ENCODE results near the gene SLC26A8. TPM values are rescaled to one million over a fixed set of nuclear protein-coding genes. Genes with fewer than 3 reads are reported as not detected.
A peak's percentile ranks its signal among the peaks of the same experiment; 100 is the strongest.

Gene SLC26A8
- total and polyA plus RNA-seq, 2 of the 13 experiments (the other 11 are each of a cell fraction or from before 2014, with no cell fraction given): 0.46 TPM; not detected in 1

GRCh38 chr6:35919085-35919826 lies 105.2 kb downstream of the SLC26A8 start:
- Histone ChIP-seq H3K27ac (ENCODE audit: extremely low read length, insufficient read depth, low read length) (peak overlapping the region; percentile 80), H3K4me3 (replicated peaks in 1 of 3; ENCODE audit: insufficient read depth in 1 of 3, low read depth in 2 of 3, low read length in 3 of 3) (peak overlapping the region; percentile 72 to 93 (median 84)), H3K9me3 (ENCODE audit: low read length) (no peaks in the 10 kb centered on the region), H3K27me3 (ENCODE audit: control insufficient read depth in 1 of 2, insufficient read depth in 2 of 2, low read length in 2 of 2) (no peaks in the 10 kb centered on the region; a peak in 1 of 5 replicates), H2AFZ (ENCODE audit: low read length) (no peak overlapping the region), H4K20me1 (ENCODE audit: insufficient read depth, low read length) (peaks cover 32% of the 10 kb centered on the region), H3K79me2 (ENCODE audit: insufficient read depth, low read length) (peaks cover 66% of the 10 kb centered on the region), H3K4me2 (ENCODE audit: low read depth, low read length) (peak overlapping the region; percentile 97), H3K36me3 (replicated peaks in 1 of 2; ENCODE audit: control insufficient read depth in 1 of 2, insufficient read depth in 2 of 2, low read length in 2 of 2) (peaks cover 4 to 22% of the 10 kb centered on the region in 2 experiments; a peak in 4 of 5 replicates), H3K4me1 (ENCODE audit: insufficient read depth, low read length) (peaks cover 56% of the 10 kb centered on the region), H3K9ac (ENCODE audit: insufficient read depth, low read depth, low read length) (peak overlapping the region; percentile 98)
- CTCF ChIA-PET (ENCODE audit: low intra/inter-chr PET ratio, low total read pairs): no interaction called here
- in situ Hi-C loops (cut with HindIII; ENCODE audit: extremely low pct_ligation_motif_present, low pct_unique_long_range_greater_than_20kb): no loop called here
- FAIRE-seq (no peak), DNase-seq (ENCODE audit: low spot score) (peak; percentile 75), ATAC-seq (peak; percentile 7; the same call in 2 of the 3 replicates)
- POLR2A ChIA-PET: no interaction called here
- 5% methylated on average over 9 of the region's 9 CpGs for WGBS (ENCODE audit: low lambda C conversion rate)
- intact Hi-C loops (cut with micrococcal nuclease; ENCODE audit: unreplicated experiment): no loop called here
- BruUV-seq (replicated peaks): TSS peak; percentile 54
- TF ChIP-seq ZFP62 (CRISPR knock-in tag; IDR thresholded peaks at IDR 0.05) (no peak), MAFK (conservative IDR thresholded peaks at IDR 0.05 in 1 of 2, IDR thresholded peaks at IDR 0.05 in 1 of 2; ENCODE audit: low read length in 2 of 2) (peak in 1 of 2 experiments; percentile 25; a peak in 1 of 4 replicates), GATA4 (IDR thresholded peaks at IDR 0.05; ENCODE audit: borderline replicate concordance, low read depth) (no peak), MIER3 (CRISPR knock-in tag; IDR thresholded peaks at IDR 0.05; ENCODE audit: borderline replicate concordance) (no peak), HOXA5 (CRISPR knock-in tag; IDR thresholded peaks at IDR 0.05) (no peak), HDAC2 (CRISPR knock-in tag; IDR thresholded peaks at IDR 0.05) (no peak), PATZ1 (CRISPR knock-in tag; IDR thresholded peaks at IDR 0.05) (no peak), ETV6 (CRISPR knock-in tag; conservative IDR thresholded peaks at IDR 0.05) (no peak), ATF5 (CRISPR knock-in tag; IDR thresholded peaks at IDR 0.05; ENCODE audit: low read depth) (no peak), ZHX1 (CRISPR knock-in tag; IDR thresholded peaks at IDR 0.05; ENCODE audit: low read depth) (no peak), TARDBP (CRISPR knock-in tag; IDR thresholded peaks at IDR 0.05) (no peak), CSRNP2 (CRISPR knock-in tag; conservative IDR thresholded peaks at IDR 0.05; ENCODE audit: low read depth) (no peak), SSRP1 (CRISPR knock-in tag; IDR thresholded peaks at IDR 0.05) (0 out of 2 replicates have a peak, but pooled peaks have one; percentile 0), ZNF460 (CRISPR knock-in tag; IDR thresholded peaks at IDR 0.05; ENCODE audit: borderline replicate concordance) (no peak), ZNF335 (CRISPR knock-in tag; IDR thresholded peaks at IDR 0.05) (no peak), ATF3 (CRISPR knock-in tag; IDR thresholded peaks at IDR 0.05) (peak; percentile 28; the same call in 1 of the 2 replicates), POLR2AphosphoS5 (IDR thresholded peaks at IDR 0.05; ENCODE audit: low read depth, low read length) (no peak), TBP (CRISPR knock-in tag; IDR thresholded peaks at IDR 0.05) (no peak)
